Lower lobe of right lung (tissue), 2 donors: ENCODE results near the gene FADS1. TPM values are rescaled to one million over a fixed set of nuclear protein-coding genes. Genes with fewer than 3 reads are reported as not detected.

Source experiments
- ATAC-seq, 2 donors: fragments of 200-7000 bp; cut with Tn5 transposase; one replicate each; pipeline ENCODE4 v1.9.1; 2020 to 2022; ENCODE audit warnings: mild to moderate bottlenecking in 2 of 2, moderate library complexity in 2 of 2
- DNase-seq: peaks from one replicate; pipeline ENCODE4 v3.0.0-alpha.2; 2020
- H3K27ac ChIP-seq: fragments of 200-600 bp; one replicate; pipeline ENCODE4 v1.8.0; 2022
- H3K27me3 ChIP-seq: fragments of 200-600 bp; one replicate; pipeline ENCODE4 v1.8.0; 2022; ENCODE audit warnings: low read depth
- H3K36me3 ChIP-seq: fragments of 200-600 bp; one replicate; pipeline ENCODE4 v1.8.0; 2022; ENCODE audit warnings: mild to moderate bottlenecking
- H3K4me1 ChIP-seq: fragments of 200-600 bp; one replicate; pipeline ENCODE4 v1.8.0; 2022
- H3K4me3 ChIP-seq: fragments of 200-600 bp; one replicate; pipeline ENCODE4 v1.8.0; 2022; ENCODE audit warnings: mild to moderate bottlenecking
- H3K9me3 ChIP-seq: fragments of 200-600 bp; one replicate; pipeline ENCODE4 v1.8.0; 2022
- intact Hi-C: fragments of 100-400 bp; cut with DNase I; formaldehyde crosslinking; loops from one replicate; pipeline ENCODE4 v1.11.0; 2022
- total RNA-seq: library from RNA; stranded (reverse); fragmentation: NEBNext Ultra II Directional; extraction: Animal tissue kit (Norgen Biotek cat#: 25700); gene quantifications from one replicate; pipeline ENCODE4 v1.2.1, GENCODE V29; 2021
- TF ChIP-seq, protein P1 (sequence below): fragments of 200-600 bp; IDR thresholded peaks from one replicate; pipeline ENCODE4 v1.8.0; 2022; ENCODE audit warnings: antibody characterized with exemption, mild to moderate bottlenecking
- donor health status: DM: no; HTN: yes; CAD: no; lungs with severe emphysema.

Gene FADS1
- total RNA-seq, 1 donor from 2014 or later, result 63.6 TPM

DNA sequence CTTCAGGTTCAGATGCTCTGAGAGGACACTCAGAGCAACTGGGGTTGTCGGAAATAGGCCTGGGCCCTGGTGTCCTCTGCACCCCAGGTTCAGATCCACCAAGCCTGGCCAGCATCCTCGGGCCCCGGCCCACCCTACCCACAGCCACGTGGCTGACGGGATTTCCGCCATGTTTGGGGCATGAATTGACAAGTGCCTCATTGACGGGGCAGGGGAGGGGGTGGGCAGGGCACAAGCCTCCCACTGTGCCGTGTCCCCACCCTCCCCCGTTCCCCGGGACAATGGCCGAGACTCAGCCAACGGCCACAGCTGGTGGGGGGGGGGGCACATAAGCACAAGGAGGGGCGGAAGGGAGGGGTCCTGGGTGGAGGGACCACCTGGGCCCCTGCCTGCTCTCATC, 55.9 kb downstream of the FADS1 start:
- intact Hi-C loops, result no loop called here

DNA sequence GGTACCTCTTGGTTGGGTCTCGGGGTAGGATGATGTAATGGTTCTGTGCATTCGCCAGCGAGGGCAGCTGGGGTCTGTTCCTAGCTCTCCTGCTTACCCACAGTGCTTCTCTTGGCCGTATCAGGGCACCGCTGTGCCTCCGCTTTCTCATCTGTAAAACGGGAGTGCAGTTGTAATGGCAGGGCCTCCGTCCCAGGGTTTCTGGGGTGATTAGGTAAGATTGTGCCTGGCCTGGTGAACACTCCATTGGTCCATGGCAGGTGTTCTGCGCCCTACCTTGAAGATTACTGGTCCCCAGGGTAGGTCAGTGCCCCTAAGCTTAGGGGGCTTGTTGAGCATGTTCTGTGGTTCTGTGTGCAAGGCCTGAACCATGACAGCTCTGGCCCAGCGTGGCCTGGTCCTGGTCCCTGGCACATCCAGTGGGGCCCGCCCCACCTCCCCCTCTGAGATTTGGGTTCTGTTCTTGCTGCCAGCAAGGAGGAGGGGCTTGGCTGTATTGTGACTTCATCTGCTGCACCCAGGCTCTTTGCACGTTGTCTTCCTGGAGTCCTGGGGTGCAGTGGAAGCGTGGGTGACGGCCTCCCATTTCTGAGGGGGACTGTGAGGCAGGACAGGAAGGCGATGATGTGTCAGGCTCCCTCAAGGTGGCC, 59.5 kb downstream of the FADS1 start:
- TF ChIP-seq, protein P1, sequence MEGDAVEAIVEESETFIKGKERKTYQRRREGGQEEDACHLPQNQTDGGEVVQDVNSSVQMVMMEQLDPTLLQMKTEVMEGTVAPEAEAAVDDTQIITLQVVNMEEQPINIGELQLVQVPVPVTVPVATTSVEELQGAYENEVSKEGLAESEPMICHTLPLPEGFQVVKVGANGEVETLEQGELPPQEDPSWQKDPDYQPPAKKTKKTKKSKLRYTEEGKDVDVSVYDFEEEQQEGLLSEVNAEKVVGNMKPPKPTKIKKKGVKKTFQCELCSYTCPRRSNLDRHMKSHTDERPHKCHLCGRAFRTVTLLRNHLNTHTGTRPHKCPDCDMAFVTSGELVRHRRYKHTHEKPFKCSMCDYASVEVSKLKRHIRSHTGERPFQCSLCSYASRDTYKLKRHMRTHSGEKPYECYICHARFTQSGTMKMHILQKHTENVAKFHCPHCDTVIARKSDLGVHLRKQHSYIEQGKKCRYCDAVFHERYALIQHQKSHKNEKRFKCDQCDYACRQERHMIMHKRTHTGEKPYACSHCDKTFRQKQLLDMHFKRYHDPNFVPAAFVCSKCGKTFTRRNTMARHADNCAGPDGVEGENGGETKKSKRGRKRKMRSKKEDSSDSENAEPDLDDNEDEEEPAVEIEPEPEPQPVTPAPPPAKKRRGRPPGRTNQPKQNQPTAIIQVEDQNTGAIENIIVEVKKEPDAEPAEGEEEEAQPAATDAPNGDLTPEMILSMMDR, result no peak
- no peaks in the 10 kb centered on the region for H3K9me3 ChIP-seq
- H3K36me3 ChIP-seq, result no peaks in the 10 kb centered on the region
- intact Hi-C loops, result no loop called here
- H3K27ac ChIP-seq, result no peak overlapping the region
- no peaks in the 10 kb centered on the region for H3K4me1 ChIP-seq
- H3K4me3 ChIP-seq, result no peak overlapping the region
- no peak for DNase-seq
- no peak for ATAC-seq
- H3K27me3 ChIP-seq, result peaks cover 11% of the 10 kb centered on the region

More for the DNA sequence above, 55.9 kb downstream of the FADS1 start:
- no peak overlapping the region for H3K4me3 ChIP-seq
- ATAC-seq, result no peak
- no peaks in the 10 kb centered on the region for H3K9me3 ChIP-seq
- TF ChIP-seq, protein P1, result no peak
- no peaks in the 10 kb centered on the region for H3K4me1 ChIP-seq
- no peak overlapping the region for H3K27ac ChIP-seq
- peaks cover 10% of the 10 kb centered on the region for H3K27me3 ChIP-seq
- no peaks in the 10 kb centered on the region for H3K36me3 ChIP-seq
- DNase-seq, result no peak

DNA sequence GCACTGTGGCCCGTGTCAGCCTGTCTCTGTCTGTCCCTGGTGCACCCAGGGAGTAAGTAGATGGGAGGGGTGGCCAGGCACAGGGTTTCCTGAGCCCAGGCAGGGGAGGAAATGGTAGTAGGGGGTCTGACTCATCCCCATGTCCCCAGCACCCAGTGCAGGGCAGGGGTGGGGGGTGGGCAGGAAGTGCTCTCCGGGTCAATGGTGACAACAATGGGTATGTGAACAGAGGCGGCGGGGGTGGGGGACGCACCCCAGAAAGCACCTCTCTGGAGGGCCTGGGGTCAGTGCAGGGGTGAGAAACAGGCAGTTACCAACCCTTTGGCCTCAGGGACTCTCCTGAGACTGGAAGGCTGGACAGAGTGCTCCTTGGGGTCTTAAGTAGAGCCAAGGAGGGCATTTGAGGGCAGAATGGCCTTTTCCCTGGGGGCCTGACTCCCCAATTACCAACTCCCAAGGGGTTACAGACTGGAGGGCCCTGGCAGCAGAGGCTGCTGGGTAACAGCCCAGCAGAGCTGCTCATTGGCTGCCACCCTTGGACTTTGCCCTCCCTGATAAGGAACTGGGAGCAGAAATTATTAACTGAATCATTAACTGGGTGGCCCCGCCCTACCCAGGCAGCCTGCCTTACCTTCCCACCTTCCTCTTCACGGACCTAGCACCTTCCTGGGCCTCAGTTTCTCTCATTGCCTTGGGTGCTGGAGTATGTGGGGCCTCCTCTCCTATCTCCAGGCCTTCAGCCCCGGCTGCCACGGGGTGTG, 60.2 kb downstream of the FADS1 start:
- Histone ChIP-seq H3K27me3 (peaks cover 13% of the 10 kb centered on the region), H3K4me1 (no peaks in the 10 kb centered on the region), H3K4me3 (no peak overlapping the region), H3K9me3 (no peaks in the 10 kb centered on the region), H3K27ac (no peak overlapping the region), H3K36me3 (no peaks in the 10 kb centered on the region)
- no peak for DNase-seq
- peak in 1 of 2 donors; percentile 48 for ATAC-seq
- TF ChIP-seq, protein P1, result no peak
- intact Hi-C loops, result no loop called here

DNA sequence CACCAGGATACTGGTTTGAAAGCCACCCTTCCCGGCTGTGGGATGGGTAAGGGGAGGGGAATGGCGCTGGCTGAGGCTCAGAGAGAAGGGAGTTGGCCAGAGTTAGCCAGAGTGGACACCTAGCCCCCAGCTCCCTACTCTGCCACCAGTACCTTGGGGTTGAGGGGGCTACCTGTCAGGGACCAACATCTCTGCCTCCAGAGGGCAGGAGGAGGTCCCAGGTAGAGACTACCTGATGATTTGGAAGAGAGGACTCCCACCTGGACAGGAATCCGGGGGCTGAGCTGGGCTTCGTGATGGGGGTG, 60.7 kb downstream of the FADS1 start:
- Histone ChIP-seq H3K4me3 (no peak overlapping the region), H3K9me3 (no peaks in the 10 kb centered on the region), H3K36me3 (no peaks in the 10 kb centered on the region), H3K27ac (no peak overlapping the region), H3K27me3 (peaks cover 19% of the 10 kb centered on the region), H3K4me1 (no peaks in the 10 kb centered on the region)
- ATAC-seq (no peak), DNase-seq (no peak)
- intact Hi-C loops, result no loop called here
- TF ChIP-seq, protein P1, result no peak

DNA sequence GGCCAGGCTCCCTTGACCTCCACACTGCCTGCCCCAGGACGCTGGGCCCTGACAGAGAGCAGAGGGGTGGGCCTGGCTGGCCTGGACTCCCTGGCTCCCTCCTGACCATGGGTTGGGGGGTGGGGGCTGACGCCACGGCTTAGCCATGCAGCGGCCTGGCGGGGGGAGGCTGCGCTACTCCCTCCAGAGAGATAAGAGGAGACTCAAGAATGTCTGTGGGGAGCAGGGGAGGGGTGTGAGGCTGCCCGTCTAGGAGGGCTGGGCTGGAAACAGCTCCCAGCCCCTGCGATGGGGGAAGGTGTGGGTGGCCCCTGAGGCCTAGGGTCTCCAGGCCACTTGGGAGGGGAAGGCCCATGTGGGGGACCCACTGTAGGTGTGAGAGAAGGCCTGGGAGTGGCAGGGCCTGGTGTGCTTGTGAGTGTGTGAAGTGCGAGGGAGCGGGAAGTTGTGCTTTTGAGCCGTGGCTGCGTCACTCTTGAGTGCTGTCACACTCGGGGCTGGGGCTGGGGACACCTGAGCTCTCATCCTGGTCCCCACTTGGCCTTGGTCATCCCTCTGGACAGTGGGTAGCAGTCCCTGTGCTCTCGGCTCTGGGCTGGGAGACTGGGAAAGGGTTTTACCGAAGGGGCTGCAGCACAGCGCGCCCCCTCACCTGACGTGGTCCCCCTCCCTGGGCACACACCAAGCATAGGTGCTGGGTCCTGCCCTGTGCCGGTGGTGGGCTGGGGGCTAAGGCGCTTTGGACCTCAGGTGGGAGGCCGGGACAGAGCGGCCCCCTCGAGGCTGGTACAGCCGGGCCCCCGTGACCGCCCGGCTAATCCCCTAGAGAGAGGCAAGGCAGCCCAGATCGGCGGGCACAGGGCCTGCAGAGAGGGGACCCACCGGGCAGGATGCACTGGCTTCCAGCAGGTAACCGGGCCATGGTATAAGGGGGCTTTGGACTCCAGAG, 62.0 kb downstream of the FADS1 start:
- ATAC-seq (peak; percentile 54 to 79), DNase-seq (peak; percentile 67)
- Histone ChIP-seq H3K4me1 (no peaks in the 10 kb centered on the region), H3K36me3 (no peaks in the 10 kb centered on the region), H3K27ac (peak overlapping the region; percentile 67), H3K27me3 (peaks cover 21% of the 10 kb centered on the region), H3K9me3 (no peaks in the 10 kb centered on the region), H3K4me3 (no peak overlapping the region)
- intact Hi-C loops, result no loop called here
- TF ChIP-seq, protein P1, result no peak
